Left forelimb (tissue), 1 donor: ENCODE data around the gene WSCD2.

Experiments used
- DNase-seq: peaks from one replicate; pipeline ENCODE4 v3.0.0-alpha.2; 2018; ENCODE audit warnings: low spot score

The WSCD2 gene

GRCh38 chr12:108107293-108107692 lies 21.8 kb upstream of the WSCD2 start:
- no peak for DNase-seq

- no peak for DNase-seq
Observed at GRCh38 chr12:108109504-108109903, 19.6 kb upstream of the WSCD2 start.

- no peak for DNase-seq
Observed at GRCh38 chr12:108109954-108110353, 19.1 kb upstream of the WSCD2 start.

GRCh38 chr12:108110844-108111243 lies 18.2 kb upstream of the WSCD2 start:
- DNase-seq = no peak

- no peak for DNase-seq
Observed at GRCh38 chr12:108112832-108113556, 16.1 kb upstream of the WSCD2 start.

GRCh38 chr12:108115123-108116121 lies 13.7 kb upstream of the WSCD2 start:
- DNase-seq = no peak

- DNase-seq = no peak
Observed at GRCh38 chr12:108116254-108116653, 12.8 kb upstream of the WSCD2 start.

GRCh38 chr12:108116699-108117098 lies 12.4 kb upstream of the WSCD2 start:
- DNase-seq = no peak

- no peak for DNase-seq
Observed at GRCh38 chr12:108117163-108117849, 11.8 kb upstream of the WSCD2 start.

GRCh38 chr12:108117902-108118301 lies 11.2 kb upstream of the WSCD2 start:
- no peak for DNase-seq

- DNase-seq = no peak
Observed at GRCh38 chr12:108119126-108119973, 9.7 kb upstream of the WSCD2 start.

GRCh38 chr12:108119974-108120862 lies 8.9 kb upstream of the WSCD2 start:
- DNase-seq = no peak

- DNase-seq = no peak
Observed at GRCh38 chr12:108120863-108121165, 8.3 kb upstream of the WSCD2 start.

- DNase-seq = no peak
Observed at GRCh38 chr12:108121320-108121719, 7.8 kb upstream of the WSCD2 start.

- DNase-seq = no peak
Observed at GRCh38 chr12:108121728-108122471, 7.2 kb upstream of the WSCD2 start.

- no peak for DNase-seq
Observed at GRCh38 chr12:108122644-108123043, 6.4 kb upstream of the WSCD2 start.

GRCh38 chr12:108123402-108123801 lies 5.7 kb upstream of the WSCD2 start:
- DNase-seq = no peak

- no peak for DNase-seq
Observed at GRCh38 chr12:108125073-108125472, 4.0 kb upstream of the WSCD2 start.

GRCh38 chr12:108126212-108126611 lies 2.9 kb upstream of the WSCD2 start:
- no peak for DNase-seq

GRCh38 chr12:108126990-108127501 lies 2.0 kb upstream of the WSCD2 start:
- no peak for DNase-seq
